Suprapubic skin (tissue), 4 donors: ENCODE measurements around the gene PIK3R4.

ENCODE experiments used
- POLR2A ChIP-seq, 2 donors: fragments of 450-650 bp; IDR thresholded peaks; one replicate each; pipeline ENCODE4 v1.6.1; 2017; ENCODE audit warnings: antibody characterized with exemption in 2 of 2, mild to moderate bottlenecking in 2 of 2, moderate library complexity in 2 of 2
- POLR2AphosphoS5 ChIP-seq, 3 donors: sonication (generic); formaldehyde crosslinking; IDR thresholded peaks; one replicate each; pipeline ENCODE4 v1.6.1; 2017; ENCODE audit warnings: antibody characterized with exemption in 3 of 3

GRCh38 chr3:130786306-130786705, 39.7 kb upstream of the PIK3R4 start:
- TF ChIP-seq POLR2AphosphoS5 (IDR thresholded peaks at IDR 0.05) (no peak), POLR2A (IDR thresholded peaks at IDR 0.05) (no peak)
